Upper lobe of right lung (tissue), 1 donor: ENCODE results near the gene CHMP3. TPM values are rescaled to one million over a fixed set of nuclear protein-coding genes. Genes with fewer than 3 reads are reported as not detected.
"Not testable (repeated sequence)": the region's sequence is repeated elsewhere in the genome, so short reads cannot be mapped to it uniquely, and the experiment has no call there.

Source experiments
- ATAC-seq: fragments of 200-7000 bp; cut with Tn5 transposase; one replicate; pipeline ENCODE4 v1.9.1; 2020; ENCODE audit warnings: mild to moderate bottlenecking, moderate library complexity
- DNase-seq: peaks from one replicate; pipeline ENCODE4 v3.0.0-alpha.2; 2020
- H3K27ac ChIP-seq: fragments of 200-600 bp; one replicate; pipeline ENCODE4 v1.8.0; 2022
- H3K27me3 ChIP-seq: fragments of 200-600 bp; one replicate; pipeline ENCODE4 v1.8.0; 2022; ENCODE audit warnings: mild to moderate bottlenecking
- H3K36me3 ChIP-seq: fragments of 200-600 bp; one replicate; pipeline ENCODE4 v1.8.0; 2022
- H3K4me1 ChIP-seq: fragments of 200-600 bp; one replicate; pipeline ENCODE4 v1.8.0; 2022
- H3K4me3 ChIP-seq: fragments of 200-600 bp; one replicate; pipeline ENCODE4 v1.8.0; 2022; ENCODE audit warnings: mild to moderate bottlenecking
- H3K9me3 ChIP-seq: fragments of 200-600 bp; one replicate; pipeline ENCODE4 v1.8.0; 2022
- intact Hi-C: fragments of 100-400 bp; cut with DNase I; formaldehyde crosslinking; loops from one replicate; pipeline ENCODE4 v1.11.0; 2022
- total RNA-seq: library from RNA; stranded (reverse); fragmentation: NEBNext Ultra II Directional; extraction: Animal tissue kit (Norgen Biotek cat#: 25700); gene quantifications from one replicate; pipeline ENCODE4 v1.2.1, GENCODE V29; 2021
- TF ChIP-seq, protein P1 (sequence below): fragments of 200-600 bp; IDR thresholded peaks from one replicate; pipeline ENCODE4 v1.8.0; 2022; ENCODE audit warnings: antibody characterized with exemption
- donor health status: DM: no; HTN: yes; CAD: no; lungs with severe emphysema.

Gene CHMP3
- total RNA-seq, 1 donor from 2014 or later = 159 TPM

DNA sequence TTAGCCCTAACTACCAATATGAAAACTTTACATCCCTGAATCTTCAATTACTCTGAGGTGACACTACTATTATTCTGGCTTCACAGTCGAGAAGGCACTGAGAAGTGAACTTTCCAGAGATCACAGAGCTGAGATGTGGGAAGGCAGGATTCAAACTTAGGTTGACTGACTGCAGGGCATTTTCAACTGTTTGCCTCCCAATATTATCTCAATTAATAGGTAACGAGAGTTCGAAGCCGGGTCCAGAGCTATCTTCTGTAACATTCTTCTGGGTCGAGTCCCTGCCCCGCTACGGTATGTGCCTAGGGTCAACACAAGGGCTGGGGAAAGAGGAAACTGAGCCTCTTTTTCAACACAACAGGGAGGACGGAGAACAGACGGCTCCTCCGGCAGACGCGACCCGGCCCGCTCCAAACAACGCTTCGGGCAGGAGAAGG, 740 bp downstream of the CHMP3 start:
- peak overlapping the region; percentile 100 for H3K27ac ChIP-seq
- TF ChIP-seq, protein P1, sequence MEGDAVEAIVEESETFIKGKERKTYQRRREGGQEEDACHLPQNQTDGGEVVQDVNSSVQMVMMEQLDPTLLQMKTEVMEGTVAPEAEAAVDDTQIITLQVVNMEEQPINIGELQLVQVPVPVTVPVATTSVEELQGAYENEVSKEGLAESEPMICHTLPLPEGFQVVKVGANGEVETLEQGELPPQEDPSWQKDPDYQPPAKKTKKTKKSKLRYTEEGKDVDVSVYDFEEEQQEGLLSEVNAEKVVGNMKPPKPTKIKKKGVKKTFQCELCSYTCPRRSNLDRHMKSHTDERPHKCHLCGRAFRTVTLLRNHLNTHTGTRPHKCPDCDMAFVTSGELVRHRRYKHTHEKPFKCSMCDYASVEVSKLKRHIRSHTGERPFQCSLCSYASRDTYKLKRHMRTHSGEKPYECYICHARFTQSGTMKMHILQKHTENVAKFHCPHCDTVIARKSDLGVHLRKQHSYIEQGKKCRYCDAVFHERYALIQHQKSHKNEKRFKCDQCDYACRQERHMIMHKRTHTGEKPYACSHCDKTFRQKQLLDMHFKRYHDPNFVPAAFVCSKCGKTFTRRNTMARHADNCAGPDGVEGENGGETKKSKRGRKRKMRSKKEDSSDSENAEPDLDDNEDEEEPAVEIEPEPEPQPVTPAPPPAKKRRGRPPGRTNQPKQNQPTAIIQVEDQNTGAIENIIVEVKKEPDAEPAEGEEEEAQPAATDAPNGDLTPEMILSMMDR = no peak
- DNase-seq (no peak), ATAC-seq (no peak)
- H3K27me3 ChIP-seq = no peaks in the 10 kb centered on the region
- peak overlapping the region; percentile 64 for H3K4me3 ChIP-seq
- H3K9me3 ChIP-seq = no peaks in the 10 kb centered on the region
- H3K36me3 ChIP-seq = no peaks in the 10 kb centered on the region
- intact Hi-C loops = no loop called here
- peaks cover 9% of the 10 kb centered on the region for H3K4me1 ChIP-seq

DNA sequence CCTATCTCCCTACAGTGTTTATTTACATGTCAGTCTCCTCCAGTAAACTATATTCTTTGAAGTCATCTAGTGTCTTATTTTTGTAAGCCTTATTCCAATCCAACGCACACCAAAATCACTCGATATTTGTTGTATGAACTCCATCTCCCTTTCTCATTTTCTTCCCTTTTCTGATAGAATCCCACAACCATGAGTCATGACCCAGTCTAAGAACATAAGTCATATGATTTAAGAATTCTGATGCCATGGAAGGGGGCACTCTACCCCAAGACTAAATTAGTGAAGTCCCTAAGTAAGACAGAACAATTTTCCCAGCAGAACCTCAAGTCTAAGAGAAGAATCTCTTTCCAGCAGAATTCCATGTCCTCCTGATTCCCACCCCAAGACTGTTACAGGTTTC, 5.4 kb downstream of the CHMP3 start:
- no peak for ATAC-seq
- intact Hi-C loops = no loop called here
- peaks cover 9% of the 10 kb centered on the region for H3K4me1 ChIP-seq

DNA sequence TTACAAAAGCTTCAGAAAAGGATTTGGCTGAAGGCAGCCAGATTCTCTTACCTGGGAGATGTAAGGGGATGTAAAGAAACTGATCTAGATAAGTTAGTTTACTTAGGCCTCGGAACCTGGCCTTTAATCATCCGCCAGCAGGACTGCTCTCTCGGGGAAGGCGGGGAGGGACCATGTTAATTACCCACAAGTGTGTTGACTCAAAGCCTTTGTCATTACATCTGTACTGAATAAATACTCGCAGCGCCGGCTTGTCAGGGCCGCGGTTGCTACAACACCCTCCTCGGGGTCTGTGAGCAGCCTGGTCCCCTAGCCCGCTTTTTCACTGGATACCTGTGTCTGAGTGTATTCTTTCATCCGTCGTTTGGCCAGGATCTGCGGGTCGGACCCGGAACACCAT, 6.7 kb downstream of the CHMP3 start:
- ATAC-seq = no peak
- TF ChIP-seq, protein P1 = no peak
- H3K27me3 ChIP-seq = no peaks in the 10 kb centered on the region
- no peak for DNase-seq
- H3K9me3 ChIP-seq = no peaks in the 10 kb centered on the region
- intact Hi-C loops = no loop called here
- peaks cover 2% of the 10 kb centered on the region for H3K4me1 ChIP-seq
- no peaks in the 10 kb centered on the region for H3K36me3 ChIP-seq
- H3K27ac ChIP-seq = no peak overlapping the region
- no peak overlapping the region for H3K4me3 ChIP-seq

More for the DNA sequence above, 5.4 kb downstream of the CHMP3 start:
- H3K27me3 ChIP-seq = no peaks in the 10 kb centered on the region
- no peak overlapping the region for H3K27ac ChIP-seq
- no peak for DNase-seq
- H3K36me3 ChIP-seq = no peaks in the 10 kb centered on the region
- H3K9me3 ChIP-seq = no peaks in the 10 kb centered on the region
- TF ChIP-seq, protein P1 = no peak
- H3K4me3 ChIP-seq = no peak overlapping the region

DNA sequence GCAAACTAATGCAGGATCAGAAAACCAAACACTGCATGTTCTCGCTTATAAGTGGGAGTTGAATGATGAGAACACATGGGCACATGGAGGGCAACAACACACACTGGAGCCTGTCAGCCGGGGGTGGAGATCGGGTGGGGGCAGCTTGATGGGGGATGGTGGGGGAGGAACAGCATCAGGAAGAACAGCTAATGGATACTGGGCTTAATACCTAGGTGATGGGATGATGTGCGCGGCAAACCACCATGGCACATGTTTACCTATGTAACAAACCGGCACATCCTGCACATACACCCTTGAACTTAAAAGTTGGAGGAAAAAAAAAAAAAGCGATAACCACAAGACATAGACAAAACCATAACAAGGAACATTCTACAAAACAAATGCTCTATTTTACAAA, 10.4 kb downstream of the CHMP3 start:
- TF ChIP-seq, protein P1 = no peak
- intact Hi-C loops = no loop called here
- H3K9me3 ChIP-seq = no peaks in the 10 kb centered on the region
- H3K27me3 ChIP-seq = no peaks in the 10 kb centered on the region
- H3K36me3 ChIP-seq = no peaks in the 10 kb centered on the region
- ATAC-seq (no peak), DNase-seq (no peak)
- no peaks in the 10 kb centered on the region for H3K4me1 ChIP-seq
- H3K4me3 ChIP-seq = no peak overlapping the region
- no peak overlapping the region for H3K27ac ChIP-seq

DNA sequence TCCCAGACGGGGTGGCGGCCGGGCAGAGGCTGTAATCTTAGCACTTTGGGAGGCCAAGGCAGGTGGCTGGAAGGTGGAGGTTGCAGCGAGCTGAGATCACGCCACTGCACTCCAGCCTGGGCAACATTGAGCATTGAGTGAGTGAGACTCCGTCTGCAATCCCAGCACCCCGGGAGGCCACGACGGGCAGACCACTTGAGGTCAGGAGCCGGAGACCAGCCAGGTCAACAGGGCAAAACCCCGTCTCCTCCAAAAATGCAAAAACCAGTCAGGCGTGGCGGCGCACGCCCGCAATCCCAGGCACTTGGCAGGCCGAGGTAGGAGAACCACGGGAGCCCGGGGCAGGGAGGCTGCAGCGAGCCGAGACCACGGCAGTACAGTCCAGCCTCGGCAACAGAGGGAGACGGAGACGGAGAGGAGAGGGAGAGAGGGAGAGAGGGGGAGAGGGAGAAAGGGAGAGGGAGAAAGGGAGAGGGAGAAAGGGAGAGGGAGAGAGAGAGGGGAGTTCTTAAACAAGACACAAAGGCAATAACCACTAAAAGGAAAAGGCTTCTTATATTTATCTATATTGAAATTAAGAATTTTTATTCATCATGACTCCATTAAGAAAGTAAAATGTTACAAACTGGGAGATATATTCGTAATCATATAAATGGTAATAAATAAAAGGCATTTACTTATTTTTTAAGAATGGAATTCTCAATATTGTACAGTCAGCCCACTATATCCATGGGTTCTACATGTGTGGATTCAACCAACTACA, 13.1 kb downstream of the CHMP3 start:
- intact Hi-C loops, DNase-seq, H3K4me3 ChIP-seq, ATAC-seq, H3K9me3 ChIP-seq, H3K27ac ChIP-seq, H3K4me1 ChIP-seq, H3K36me3 ChIP-seq, H3K27me3 ChIP-seq: not testable (repeated sequence)

DNA sequence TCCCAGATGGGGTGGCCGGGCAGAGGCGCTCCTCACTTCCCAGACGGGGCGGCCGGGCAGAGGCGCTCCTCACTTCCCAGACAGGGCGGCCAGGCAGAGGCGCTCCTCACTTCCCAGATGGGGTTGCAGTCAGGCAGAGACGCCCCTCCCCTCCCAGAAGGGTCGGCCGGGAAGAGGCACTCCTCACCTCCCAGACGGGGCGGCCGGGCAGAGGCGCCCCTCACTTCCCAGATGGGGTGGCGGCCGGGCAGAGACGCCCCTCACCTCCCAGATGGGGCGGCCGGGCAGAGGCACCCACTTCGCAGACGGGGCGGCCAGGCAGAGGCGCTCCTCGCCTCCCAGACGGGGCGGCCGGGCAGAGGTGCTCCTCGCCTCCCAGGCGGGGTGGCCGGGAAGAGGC, 13.8 kb downstream of the CHMP3 start:
- H3K4me1 ChIP-seq, intact Hi-C loops, H3K9me3 ChIP-seq, DNase-seq, H3K4me3 ChIP-seq, H3K27me3 ChIP-seq, ATAC-seq, H3K36me3 ChIP-seq, H3K27ac ChIP-seq: not testable (repeated sequence)

DNA sequence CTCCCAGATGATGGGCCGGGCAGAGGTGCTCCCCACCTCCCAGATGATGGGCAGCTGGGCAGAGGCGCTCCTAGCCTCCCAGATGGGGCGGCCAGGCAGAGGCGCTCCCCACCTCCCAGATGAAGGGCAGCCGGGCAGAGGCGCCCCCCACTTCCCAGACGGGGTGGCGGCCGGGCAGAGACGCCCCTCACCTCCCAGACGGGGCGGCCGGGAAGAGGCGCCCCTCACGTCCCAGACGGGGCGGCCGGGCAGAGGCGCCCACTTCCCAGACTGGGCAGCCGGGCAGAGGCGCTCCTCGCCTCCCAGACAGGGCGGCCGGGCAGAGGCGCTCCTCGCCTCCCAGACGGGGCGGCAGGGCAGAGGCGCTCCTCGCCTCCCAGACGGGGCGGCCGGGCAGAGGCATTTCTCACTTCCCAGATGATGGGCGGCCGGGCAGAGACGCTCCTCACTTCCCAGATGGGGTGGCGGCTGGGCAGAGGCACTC, 14.3 kb downstream of the CHMP3 start:
- DNase-seq = not testable (repeated sequence)

DNA sequence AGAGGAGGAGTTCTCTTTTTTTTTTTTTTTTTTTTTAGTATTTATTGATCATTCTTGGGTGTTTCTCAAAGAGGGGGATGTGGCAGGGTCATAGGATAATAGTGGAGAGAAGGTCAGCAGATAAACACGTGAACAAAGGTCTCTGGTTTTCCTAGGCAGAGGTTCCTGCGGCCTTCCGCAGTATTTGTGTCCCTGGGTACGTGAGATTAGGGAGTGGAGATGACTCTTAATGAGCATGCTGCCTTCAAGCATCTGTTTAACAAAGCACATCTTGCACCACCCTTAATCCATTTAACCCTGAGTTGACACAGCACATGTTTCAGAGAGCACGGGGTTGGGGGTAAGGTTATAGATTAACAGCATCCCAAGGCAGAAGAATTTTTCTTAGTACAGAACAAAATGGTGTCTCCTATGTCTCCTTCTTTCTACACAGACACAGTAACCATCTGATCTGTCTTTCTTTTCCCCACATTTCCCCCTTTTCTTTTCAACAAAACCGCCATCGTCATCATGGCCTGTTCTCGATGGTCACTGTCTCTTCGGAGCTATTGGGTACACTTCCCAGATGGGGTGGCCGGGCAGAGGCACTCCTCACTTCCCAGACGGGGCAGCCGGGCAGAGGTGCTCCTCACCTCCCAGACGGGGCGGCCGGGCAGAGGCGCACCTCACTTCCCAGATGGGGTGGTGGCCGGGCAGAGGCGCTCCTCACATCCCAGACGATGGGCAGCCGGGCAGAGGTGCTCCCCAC, 14.9 kb downstream of the CHMP3 start:
- intact Hi-C loops, DNase-seq, ATAC-seq: not testable (repeated sequence)

More for the DNA sequence above, 14.3 kb downstream of the CHMP3 start:
- ATAC-seq, intact Hi-C loops, H3K27me3 ChIP-seq, H3K4me3 ChIP-seq, H3K27ac ChIP-seq, H3K9me3 ChIP-seq, H3K36me3 ChIP-seq, H3K4me1 ChIP-seq: not testable (repeated sequence)

DNA sequence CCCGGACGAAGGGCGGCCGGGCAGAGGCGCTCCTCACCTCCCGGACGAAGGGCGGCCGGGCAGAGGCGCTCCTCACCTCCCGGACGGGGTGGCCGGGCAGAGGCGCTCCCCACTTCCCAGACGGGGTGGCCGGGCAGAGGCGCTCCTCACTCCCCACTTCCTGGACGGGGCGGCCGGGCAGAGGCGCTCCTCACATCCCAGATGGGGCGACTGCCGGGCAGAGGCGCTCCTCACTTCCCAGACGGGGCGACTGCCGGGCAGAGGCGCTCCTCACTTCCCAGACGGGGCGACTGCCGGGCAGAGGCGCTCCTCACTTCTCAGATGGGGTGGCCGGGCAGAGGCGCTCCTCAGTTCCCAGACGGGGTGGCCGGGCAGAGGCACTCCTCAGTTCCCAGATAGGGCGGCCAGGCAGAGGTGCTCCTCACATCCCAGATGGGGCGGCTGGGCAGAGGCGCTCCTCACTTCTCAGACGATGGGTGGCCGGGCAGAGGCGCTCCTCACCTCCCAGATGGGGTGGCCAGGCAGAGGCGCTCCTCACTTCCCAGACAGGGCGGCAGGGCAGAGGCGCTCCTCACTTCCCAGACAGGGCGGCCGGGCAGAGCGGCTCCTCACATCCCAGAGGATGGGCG, 17.8 kb downstream of the CHMP3 start:
- intact Hi-C loops, DNase-seq, ATAC-seq: not testable (repeated sequence)

More for the DNA sequence above, 14.9 kb downstream of the CHMP3 start:
- not testable (repeated sequence) for H3K4me3 ChIP-seq, H3K36me3 ChIP-seq, H3K4me1 ChIP-seq, H3K27ac ChIP-seq, H3K27me3 ChIP-seq, H3K9me3 ChIP-seq

More for the DNA sequence above, 17.8 kb downstream of the CHMP3 start:
- not testable (repeated sequence) for H3K4me1 ChIP-seq, H3K36me3 ChIP-seq, H3K27ac ChIP-seq, H3K9me3 ChIP-seq, H3K4me3 ChIP-seq, H3K27me3 ChIP-seq
